ENCODE data around the gene SRD5A2. TPM values are rescaled to one million over a fixed set of nuclear protein-coding genes. Genes with fewer than 3 reads are reported as not detected.

The SRD5A2 gene
- total and polyA plus RNA-seq, 4 donors: 0.35 to 5.3 (median 2.3) TPM

- DNase-seq: no peak
- Histone ChIP-seq H3K4me1 (ENCODE audit: control insufficient read depth in 5 of 5, insufficient read depth in 5 of 5, low read length in 5 of 5) (no peaks in the 10 kb centered on the region), H3K27ac (ENCODE audit: low read depth in 1 of 2, low read length in 1 of 2) (no peak overlapping the region), H3K36me3 (ENCODE audit: control insufficient read depth in 4 of 4, insufficient read depth in 4 of 4, low read length in 4 of 4) (no peaks in the 10 kb centered on the region), H3K4me3 (no peak overlapping the region), H3K9me3 (ENCODE audit: control insufficient read depth in 4 of 4, insufficient read depth in 3 of 4, low read length in 3 of 4) (no peaks in the 10 kb centered on the region), H3K27me3 (ENCODE audit: control insufficient read depth in 3 of 3, insufficient read depth in 3 of 3, low read length in 2 of 3) (no peaks in the 10 kb centered on the region), H3K9ac (ENCODE audit: insufficient read depth in 1 of 2, low read length in 2 of 2) (no peak overlapping the region)
- no peak for ATAC-seq (ENCODE audit: insufficient read depth, low FRiP score)
- WGBS, 2 donors: 43% methylated on average over 2 of the region's 2 CpGs
- TF ChIP-seq CTCF (IDR thresholded peaks at IDR 0.05; ENCODE audit: control extremely low read depth, extremely low read depth): no peak
Measured at GRCh38 chr2:31476511-31477180, 104.1 kb downstream of the SRD5A2 start.

GRCh38 chr2:31475692-31476091 lies 105.0 kb downstream of the SRD5A2 start:
- H3K4me3 ChIP-seq: no peak overlapping the region
- no peak for TF ChIP-seq CTCF (IDR thresholded peaks at IDR 0.05; ENCODE audit: control extremely low read depth, extremely low read depth)
- no peaks in the 10 kb centered on the region for H3K9me3 ChIP-seq (ENCODE audit: control insufficient read depth in 4 of 4, insufficient read depth in 3 of 4, low read length in 3 of 4)
- no peak overlapping the region for H3K27ac ChIP-seq (ENCODE audit: low read depth in 1 of 2, low read length in 1 of 2)
- DNase-seq: no peak
- H3K36me3 ChIP-seq (ENCODE audit: control insufficient read depth in 4 of 4, insufficient read depth in 4 of 4, low read length in 4 of 4): no peaks in the 10 kb centered on the region
- H3K9ac ChIP-seq (ENCODE audit: insufficient read depth in 1 of 2, low read length in 2 of 2): no peak overlapping the region
- 36 to 56% methylated on average over 1 of the region's 1 CpG for WGBS, 2 donors
- H3K27me3 ChIP-seq (ENCODE audit: control insufficient read depth in 3 of 3, insufficient read depth in 3 of 3, low read length in 2 of 3): no peaks in the 10 kb centered on the region
- H3K4me1 ChIP-seq (ENCODE audit: control insufficient read depth in 5 of 5, insufficient read depth in 5 of 5, low read length in 5 of 5): no peaks in the 10 kb centered on the region
- no peak for ATAC-seq (ENCODE audit: insufficient read depth, low FRiP score)

GRCh38 chr2:31474296-31474695 lies 106.4 kb downstream of the SRD5A2 start:
- Histone ChIP-seq H3K4me1 (ENCODE audit: control insufficient read depth in 5 of 5, insufficient read depth in 5 of 5, low read length in 5 of 5) (no peaks in the 10 kb centered on the region), H3K9ac (ENCODE audit: insufficient read depth in 1 of 2, low read length in 2 of 2) (no peak overlapping the region), H3K27me3 (ENCODE audit: control insufficient read depth in 3 of 3, insufficient read depth in 3 of 3, low read length in 2 of 3) (no peaks in the 10 kb centered on the region), H3K9me3 (ENCODE audit: control insufficient read depth in 4 of 4, insufficient read depth in 3 of 4, low read length in 3 of 4) (no peaks in the 10 kb centered on the region), H3K36me3 (ENCODE audit: control insufficient read depth in 4 of 4, insufficient read depth in 4 of 4, low read length in 4 of 4) (no peaks in the 10 kb centered on the region), H3K27ac (ENCODE audit: low read depth in 1 of 2, low read length in 1 of 2) (no peak overlapping the region), H3K4me3 (no peak overlapping the region)
- no peak for TF ChIP-seq CTCF (IDR thresholded peaks at IDR 0.05; ENCODE audit: control extremely low read depth, extremely low read depth)
- WGBS, 2 donors: 33 to 50% methylated on average over 1 of the region's 1 CpG
- ATAC-seq (ENCODE audit: insufficient read depth, low FRiP score) (no peak), DNase-seq (no peak)

Other genes starting within 250 kb of the SRD5A2 start
- gene XDH, start 166.2 kb downstream of the SRD5A2 start, total RNA-seq: 1 to 10 TPM in 1 of 2 donors, under 1 TPM in 1; 0.71 to 1.5 TPM
- gene XDH, start 166.2 kb downstream of the SRD5A2 start, polyA plus RNA-seq: under 1 TPM; 0.12 to 0.48 TPM

Measured in lung (tissue), 12 donors.